Lower lobe of right lung (tissue), 2 donors: Measurements from ENCODE around the gene NAP1L4. TPM values are rescaled to one million over a fixed set of nuclear protein-coding genes. Genes with fewer than 3 reads are reported as not detected.
A peak's percentile ranks its signal among the peaks of the same experiment; 100 is the strongest.

Source experiments
- ATAC-seq, 2 donors: fragments of 200-7000 bp; cut with Tn5 transposase; one replicate each; pipeline ENCODE4 v1.9.1; 2020 to 2022; ENCODE audit warnings: mild to moderate bottlenecking in 2 of 2, moderate library complexity in 2 of 2
- DNase-seq: peaks from one replicate; pipeline ENCODE4 v3.0.0-alpha.2; 2020
- H3K27ac ChIP-seq: fragments of 200-600 bp; one replicate; pipeline ENCODE4 v1.8.0; 2022
- H3K27me3 ChIP-seq: fragments of 200-600 bp; one replicate; pipeline ENCODE4 v1.8.0; 2022; ENCODE audit warnings: low read depth
- H3K36me3 ChIP-seq: fragments of 200-600 bp; one replicate; pipeline ENCODE4 v1.8.0; 2022; ENCODE audit warnings: mild to moderate bottlenecking
- H3K4me1 ChIP-seq: fragments of 200-600 bp; one replicate; pipeline ENCODE4 v1.8.0; 2022
- H3K4me3 ChIP-seq: fragments of 200-600 bp; one replicate; pipeline ENCODE4 v1.8.0; 2022; ENCODE audit warnings: mild to moderate bottlenecking
- H3K9me3 ChIP-seq: fragments of 200-600 bp; one replicate; pipeline ENCODE4 v1.8.0; 2022
- intact Hi-C: fragments of 100-400 bp; cut with DNase I; formaldehyde crosslinking; loops from one replicate; pipeline ENCODE4 v1.11.0; 2022
- total RNA-seq: library from RNA; stranded (reverse); fragmentation: NEBNext Ultra II Directional; extraction: Animal tissue kit (Norgen Biotek cat#: 25700); gene quantifications from one replicate; pipeline ENCODE4 v1.2.1, GENCODE V29; 2021
- TF ChIP-seq, protein P1 (sequence below): fragments of 200-600 bp; IDR thresholded peaks from one replicate; pipeline ENCODE4 v1.8.0; 2022; ENCODE audit warnings: antibody characterized with exemption, mild to moderate bottlenecking
- donor health status: DM: no; HTN: yes; CAD: no; lungs with severe emphysema.

The NAP1L4 gene
- total RNA-seq, 1 donor from 2014 or later: 96.8 TPM

DNA sequence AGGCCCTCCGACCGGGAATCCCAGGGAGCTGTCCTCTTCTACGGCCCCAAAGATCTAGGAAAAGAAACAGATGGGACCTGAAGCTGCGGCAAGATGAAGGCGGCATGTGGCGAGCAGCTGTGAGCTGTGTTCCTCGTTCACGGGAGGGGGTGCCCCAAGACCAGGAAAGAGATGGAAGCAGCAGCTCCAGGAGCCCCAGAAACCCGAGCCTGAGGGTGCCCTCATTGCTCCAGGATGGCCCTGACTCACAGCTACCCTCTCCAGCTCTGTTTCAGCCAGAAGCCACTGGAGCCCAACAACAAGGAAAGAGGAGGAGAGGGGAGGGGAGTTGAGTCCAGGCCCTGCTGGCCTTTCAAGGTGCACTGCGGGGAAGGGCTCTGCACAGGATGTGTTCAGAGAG, 23.7 kb upstream of the NAP1L4 start:
- Histone ChIP-seq H3K27me3 (no peaks in the 10 kb centered on the region), H3K4me3 (no peak overlapping the region), H3K36me3 (peaks cover 95% of the 10 kb centered on the region), H3K4me1 (no peaks in the 10 kb centered on the region), H3K9me3 (no peaks in the 10 kb centered on the region), H3K27ac (no peak overlapping the region)
- TF ChIP-seq, protein P1, sequence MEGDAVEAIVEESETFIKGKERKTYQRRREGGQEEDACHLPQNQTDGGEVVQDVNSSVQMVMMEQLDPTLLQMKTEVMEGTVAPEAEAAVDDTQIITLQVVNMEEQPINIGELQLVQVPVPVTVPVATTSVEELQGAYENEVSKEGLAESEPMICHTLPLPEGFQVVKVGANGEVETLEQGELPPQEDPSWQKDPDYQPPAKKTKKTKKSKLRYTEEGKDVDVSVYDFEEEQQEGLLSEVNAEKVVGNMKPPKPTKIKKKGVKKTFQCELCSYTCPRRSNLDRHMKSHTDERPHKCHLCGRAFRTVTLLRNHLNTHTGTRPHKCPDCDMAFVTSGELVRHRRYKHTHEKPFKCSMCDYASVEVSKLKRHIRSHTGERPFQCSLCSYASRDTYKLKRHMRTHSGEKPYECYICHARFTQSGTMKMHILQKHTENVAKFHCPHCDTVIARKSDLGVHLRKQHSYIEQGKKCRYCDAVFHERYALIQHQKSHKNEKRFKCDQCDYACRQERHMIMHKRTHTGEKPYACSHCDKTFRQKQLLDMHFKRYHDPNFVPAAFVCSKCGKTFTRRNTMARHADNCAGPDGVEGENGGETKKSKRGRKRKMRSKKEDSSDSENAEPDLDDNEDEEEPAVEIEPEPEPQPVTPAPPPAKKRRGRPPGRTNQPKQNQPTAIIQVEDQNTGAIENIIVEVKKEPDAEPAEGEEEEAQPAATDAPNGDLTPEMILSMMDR: no peak
- no peak for DNase-seq
- no peak for ATAC-seq
- intact Hi-C loops: no loop called here

DNA sequence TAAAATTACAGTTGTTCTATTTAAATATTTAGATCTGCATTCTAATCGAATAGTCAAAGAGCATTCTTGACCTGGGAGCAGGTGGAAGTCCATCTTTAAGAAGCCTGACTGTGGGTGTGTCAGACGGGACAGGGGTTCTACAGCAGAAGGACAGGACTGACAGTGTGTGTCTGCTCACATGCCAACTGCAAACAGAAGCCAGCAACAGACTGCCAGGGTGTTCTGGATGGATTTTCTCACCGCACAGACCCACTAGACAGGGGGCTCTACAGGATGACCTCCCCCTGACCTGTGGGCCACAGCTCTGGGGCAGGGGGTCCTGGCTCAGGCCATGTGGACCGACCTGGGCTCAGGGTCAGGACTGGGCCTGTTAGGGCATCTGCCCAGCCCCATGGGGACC, 22.8 kb upstream of the NAP1L4 start:
- H3K36me3 ChIP-seq: peaks cover 99% of the 10 kb centered on the region
- no peaks in the 10 kb centered on the region for H3K9me3 ChIP-seq
- intact Hi-C loops: no loop called here
- no peaks in the 10 kb centered on the region for H3K4me1 ChIP-seq
- H3K27me3 ChIP-seq: no peaks in the 10 kb centered on the region
- ATAC-seq (peak in 1 of 2 donors; percentile 19), DNase-seq (no peak)
- H3K27ac ChIP-seq: no peak overlapping the region
- TF ChIP-seq, protein P1: no peak
- H3K4me3 ChIP-seq: no peak overlapping the region

DNA sequence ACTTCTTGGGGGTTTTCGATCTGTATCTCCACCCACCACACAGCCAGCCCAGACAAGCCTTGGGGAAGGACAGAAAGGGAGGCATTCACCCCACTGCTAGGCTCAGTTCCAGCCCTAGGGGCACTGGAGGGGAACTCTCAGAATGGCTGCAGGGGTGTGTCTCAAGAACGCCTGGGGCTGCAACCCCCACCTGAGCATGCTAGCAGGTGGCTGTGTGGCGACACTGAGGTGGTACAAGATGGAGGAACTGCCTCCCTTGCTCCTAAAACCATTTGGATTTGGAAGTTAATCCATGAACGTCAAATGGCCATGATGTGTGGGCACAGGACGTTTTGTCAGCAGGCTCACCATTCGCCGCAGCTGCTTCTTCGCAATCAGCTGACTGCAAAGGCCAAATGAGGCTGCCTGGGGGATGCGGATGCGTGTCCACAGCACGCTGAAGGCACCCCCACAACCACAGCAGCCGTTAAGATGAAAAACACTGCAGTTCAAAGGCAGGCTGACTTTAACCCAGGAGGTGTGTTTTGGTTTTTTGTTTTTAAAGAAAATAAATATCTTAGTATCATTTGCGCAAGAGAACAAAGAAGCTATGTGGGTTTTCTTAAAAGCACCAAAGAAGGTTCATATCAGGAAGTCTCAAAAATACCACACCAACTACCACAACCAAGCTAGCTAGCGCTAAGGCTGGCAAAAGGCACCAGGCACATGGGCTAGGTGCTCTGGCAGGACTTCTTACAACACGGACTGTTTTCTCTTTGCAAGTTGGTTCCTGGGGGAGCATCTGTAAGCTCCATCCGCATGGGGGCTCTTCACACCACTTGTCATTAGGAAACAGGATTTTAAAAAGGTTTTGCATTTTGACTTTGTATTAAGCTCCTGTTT, 22.2 kb upstream of the NAP1L4 start:
- H3K36me3 ChIP-seq: peaks cover 99% of the 10 kb centered on the region
- DNase-seq (no peak), ATAC-seq (no peak)
- no peak overlapping the region for H3K4me3 ChIP-seq
- no peaks in the 10 kb centered on the region for H3K9me3 ChIP-seq
- H3K27me3 ChIP-seq: no peaks in the 10 kb centered on the region
- TF ChIP-seq, protein P1: no peak
- H3K4me1 ChIP-seq: no peaks in the 10 kb centered on the region
- intact Hi-C loops: no loop called here
- no peak overlapping the region for H3K27ac ChIP-seq

DNA sequence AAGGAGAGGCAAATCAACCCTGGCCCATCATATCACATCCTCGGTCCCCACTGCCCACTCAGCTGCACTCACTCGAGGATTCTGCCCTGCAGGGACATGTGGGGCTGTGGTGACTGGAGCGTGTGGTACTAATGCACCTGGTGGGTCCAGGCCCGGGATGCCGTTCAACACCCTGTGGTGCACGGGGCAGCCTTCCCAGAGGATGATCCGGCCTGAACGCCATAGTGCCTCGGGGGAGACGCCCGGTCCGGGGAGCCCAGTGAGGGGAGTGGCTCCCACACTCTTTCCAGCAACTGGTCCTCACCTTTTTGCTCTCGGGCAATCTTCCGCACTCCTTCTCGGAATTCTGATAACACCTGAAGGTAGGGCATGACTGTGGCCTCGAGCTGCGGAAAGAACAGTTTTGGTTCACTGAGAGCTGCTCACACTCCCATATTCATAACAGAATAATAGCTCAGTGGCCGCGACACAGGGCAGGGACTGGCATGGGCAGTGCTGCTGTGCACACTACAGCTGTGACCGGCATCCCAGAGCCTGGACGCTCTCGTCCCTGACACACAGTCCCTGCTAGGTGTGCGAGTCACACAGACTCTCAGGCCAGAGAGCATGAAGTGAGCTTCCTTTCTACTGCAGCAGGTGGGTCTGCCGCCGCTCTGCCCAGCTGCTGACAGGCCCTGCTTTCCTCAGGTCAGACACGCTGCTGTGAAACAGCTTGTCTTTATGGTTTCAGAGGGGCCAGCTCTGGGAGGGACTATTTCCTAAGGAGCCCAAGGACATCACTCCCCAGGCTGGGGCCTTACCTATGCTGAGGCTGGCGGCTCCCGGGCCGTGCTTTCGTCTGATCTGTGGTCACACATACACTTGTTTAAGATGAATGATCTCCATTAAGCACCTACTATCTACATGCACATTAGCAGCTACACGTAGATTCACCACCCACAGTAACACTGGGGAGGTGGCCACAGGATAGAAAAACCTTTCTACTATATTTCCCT, 20.1 kb upstream of the NAP1L4 start:
- Histone ChIP-seq H3K36me3 (peaks cover 90% of the 10 kb centered on the region), H3K4me1 (no peaks in the 10 kb centered on the region), H3K9me3 (no peaks in the 10 kb centered on the region), H3K27ac (no peak overlapping the region), H3K4me3 (no peak overlapping the region), H3K27me3 (no peaks in the 10 kb centered on the region)
- intact Hi-C loops: no loop called here
- TF ChIP-seq, protein P1: no peak
- DNase-seq: no peak
- no peak for ATAC-seq

DNA sequence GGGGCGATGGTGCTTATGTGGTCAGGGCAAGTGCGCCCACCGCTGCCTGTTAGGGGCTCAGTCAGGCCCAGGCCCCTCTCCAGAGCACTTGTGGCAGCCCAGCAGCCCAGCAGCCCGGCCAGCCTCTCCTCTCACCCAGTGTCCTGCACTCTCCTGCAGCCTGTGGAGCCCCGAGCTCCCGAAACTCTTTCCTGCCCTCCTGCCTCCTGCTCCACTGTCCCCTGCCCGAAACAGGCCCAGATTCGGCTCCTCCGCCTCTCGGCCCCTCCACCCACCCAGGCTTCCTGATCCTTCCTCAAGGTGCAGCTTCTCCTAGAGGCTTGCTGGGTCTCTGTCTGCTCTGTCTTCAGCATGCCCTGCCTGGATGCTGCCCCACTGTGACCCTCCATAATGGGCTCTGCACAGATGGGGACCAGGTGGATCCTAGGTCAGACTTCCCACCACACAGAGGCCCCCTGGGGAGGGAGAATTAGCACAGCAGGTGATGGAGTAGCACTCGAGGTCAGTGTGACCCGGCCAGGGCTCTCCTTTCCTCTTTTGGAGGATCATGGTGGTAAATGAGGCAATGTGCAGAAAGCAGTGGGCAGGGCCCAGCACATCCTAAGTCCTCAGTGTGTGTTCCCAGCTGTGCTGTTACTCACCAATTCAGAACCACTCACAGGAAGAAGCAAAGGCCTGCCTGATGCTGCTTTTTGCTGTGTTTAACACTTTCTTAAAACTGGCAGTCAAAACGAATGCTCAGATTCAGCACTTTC, 18.6 kb upstream of the NAP1L4 start:
- TF ChIP-seq, protein P1: no peak
- Histone ChIP-seq H3K27ac (no peak overlapping the region), H3K4me1 (no peaks in the 10 kb centered on the region), H3K27me3 (no peaks in the 10 kb centered on the region), H3K36me3 (peaks cover 87% of the 10 kb centered on the region), H3K9me3 (no peaks in the 10 kb centered on the region), H3K4me3 (no peak overlapping the region)
- no peak for ATAC-seq
- DNase-seq: no peak
- intact Hi-C loops: no loop called here
